HepG2 (cell line): Measurements from ENCODE around the gene WIZ. TPM values are rescaled to one million over a fixed set of nuclear protein-coding genes. Genes with fewer than 3 reads are reported as not detected.

Experiments used
- CHCHD3 ChIP-seq: sonication (generic); formaldehyde crosslinking; IDR thresholded peaks from 2 replicates; pipeline ENCODE4 v1.8.0; 2022; ENCODE audit warnings: mild to moderate bottlenecking, missing genetic modification reagents, moderate library complexity
- ESRRA ChIP-seq: sonication (generic); formaldehyde crosslinking; IDR thresholded peaks from 2 replicates; pipeline ENCODE4 v1.5.1; 2020; ENCODE audit warnings: mild to moderate bottlenecking, low read depth, missing genetic modification reagents
- FOXM1 ChIP-seq: sonication (generic); formaldehyde crosslinking; IDR thresholded peaks from 2 replicates; pipeline ENCODE4 v1.5.0; 2020; ENCODE audit warnings: missing genetic modification reagents
- HHEX ChIP-seq: IDR thresholded peaks from 2 replicates; pipeline ENCODE4 v1.6.1; 2016; ENCODE audit warnings: control low read depth
- KMT2A ChIP-seq: sonication (generic); formaldehyde crosslinking; IDR thresholded peaks from 2 replicates; pipeline ENCODE4 v1.4.0; 2020; ENCODE audit warnings: missing genetic modification reagents
- RFXANK ChIP-seq: IDR thresholded peaks from 2 replicates; pipeline ENCODE4 v1.6.1; 2016
- SIN3B ChIP-seq: fragments of 150-350 bp; IDR thresholded peaks from 2 replicates; pipeline ENCODE4 v1.6.1; 2014; ENCODE audit warnings: low read length
- SOX6 ChIP-seq, 2 experiments: fragments of 450-650 bp in 1 of 2; sonication (generic) in 1 of 2; formaldehyde crosslinking in 1 of 2; IDR thresholded peaks; 2 replicates each; pipeline versions ENCODE4 v1.4.0 to v1.6.1; 2017 to 2020; ENCODE audit warnings: antibody characterized with exemption in 1 of 2, mild to moderate bottlenecking in 1 of 2, missing genetic modification reagents in 1 of 2
- ZNF124 ChIP-seq: sonication (generic); formaldehyde crosslinking; IDR thresholded peaks from 2 replicates; pipeline ENCODE4 v1.4.0; 2020; ENCODE audit warnings: missing genetic modification reagents
- ZNF180 ChIP-seq: sonication (generic); formaldehyde crosslinking; IDR thresholded peaks from 2 replicates; pipeline ENCODE4 v1.4.0; 2020; ENCODE audit warnings: low read depth, missing genetic modification reagents, borderline replicate concordance
- ZNF331 ChIP-seq: sonication (generic); formaldehyde crosslinking; IDR thresholded peaks from 2 replicates; pipeline ENCODE4 v1.4.0; 2020; ENCODE audit warnings: missing genetic modification reagents
- ZNF598 ChIP-seq: sonication (generic); formaldehyde crosslinking; IDR thresholded peaks from 2 replicates; pipeline ENCODE4 v1.5.1; 2020; ENCODE audit warnings: mild to moderate bottlenecking, missing genetic modification reagents, borderline replicate concordance
- ZNF672 ChIP-seq: sonication (generic); formaldehyde crosslinking; IDR thresholded peaks from 2 replicates; pipeline ENCODE4 v1.8.1; 2022; ENCODE audit warnings: missing genetic modification reagents
- ZNF883 ChIP-seq: sonication (generic); formaldehyde crosslinking; IDR thresholded peaks from 2 replicates; pipeline ENCODE4 v1.5.1; 2020; ENCODE audit warnings: mild to moderate bottlenecking, missing genetic modification reagents; ENCODE audit errors: not compliant biosample characterization
- polyA plus RNA-seq, 8 experiments: library from polyadenylated mRNA; depleted of rRNA in 3 of 8; stranded (reverse) in 7 of 8; unstranded in 1 of 8; fragments of >200 nt; fragmentation: Illumina TruSeq in 4 of 8; extraction: Trizol in 4 of 8; gene quantifications; 2 replicates each; pipeline versions ENCODE4 v1.2.1 to v1.2.3, GENCODE V29; 2011 to 2016; ENCODE audit warnings: low read depth in 4 of 8, missing spikeins in 1 of 8, mixed read lengths in 1 of 8; ENCODE audit not compliant: insufficient read depth in 1 of 8
- total RNA-seq, 5 experiments: library from RNA; depleted of rRNA; stranded (reverse); fragments of >200 nt; fragmentation: Illumina TruSeq; extraction: Trizol; gene quantifications; 2 replicates each; pipeline ENCODE4 v1.2.3, GENCODE V29; 2016; ENCODE audit warnings: low read depth in 1 of 5
- TF ChIP-seq, protein P1 (sequence below): sonication (generic); formaldehyde crosslinking; IDR thresholded peaks from 2 replicates; pipeline ENCODE4 v1.4.0; 2020; ENCODE audit warnings: missing genetic modification reagents, borderline replicate concordance
- TF ChIP-seq, protein P2 (sequence below): sonication (generic); formaldehyde crosslinking; IDR thresholded peaks from 2 replicates; pipeline ENCODE4 v1.5.0; 2020; ENCODE audit warnings: mild to moderate bottlenecking, missing genetic modification reagents, borderline replicate concordance
- TF ChIP-seq, protein P3 (sequence below): sonication (generic); formaldehyde crosslinking; IDR thresholded peaks from 2 replicates; pipeline ENCODE4 v1.9.0; 2021; ENCODE audit warnings: missing genetic modification reagents, borderline replicate concordance
- TF ChIP-seq, protein P4 (sequence below): sonication (generic); formaldehyde crosslinking; conservative IDR thresholded peaks from 2 replicates; pipeline ENCODE4 v1.4.0; 2020; ENCODE audit warnings: mild to moderate bottlenecking, missing genetic modification reagents, moderate library complexity

Gene WIZ
- total and polyA plus RNA-seq, 2 of the 13 experiments (the other 11 are each of a cell fraction or from before 2014, with no cell fraction given) = 4.7 to 4.8 TPM

DNA sequence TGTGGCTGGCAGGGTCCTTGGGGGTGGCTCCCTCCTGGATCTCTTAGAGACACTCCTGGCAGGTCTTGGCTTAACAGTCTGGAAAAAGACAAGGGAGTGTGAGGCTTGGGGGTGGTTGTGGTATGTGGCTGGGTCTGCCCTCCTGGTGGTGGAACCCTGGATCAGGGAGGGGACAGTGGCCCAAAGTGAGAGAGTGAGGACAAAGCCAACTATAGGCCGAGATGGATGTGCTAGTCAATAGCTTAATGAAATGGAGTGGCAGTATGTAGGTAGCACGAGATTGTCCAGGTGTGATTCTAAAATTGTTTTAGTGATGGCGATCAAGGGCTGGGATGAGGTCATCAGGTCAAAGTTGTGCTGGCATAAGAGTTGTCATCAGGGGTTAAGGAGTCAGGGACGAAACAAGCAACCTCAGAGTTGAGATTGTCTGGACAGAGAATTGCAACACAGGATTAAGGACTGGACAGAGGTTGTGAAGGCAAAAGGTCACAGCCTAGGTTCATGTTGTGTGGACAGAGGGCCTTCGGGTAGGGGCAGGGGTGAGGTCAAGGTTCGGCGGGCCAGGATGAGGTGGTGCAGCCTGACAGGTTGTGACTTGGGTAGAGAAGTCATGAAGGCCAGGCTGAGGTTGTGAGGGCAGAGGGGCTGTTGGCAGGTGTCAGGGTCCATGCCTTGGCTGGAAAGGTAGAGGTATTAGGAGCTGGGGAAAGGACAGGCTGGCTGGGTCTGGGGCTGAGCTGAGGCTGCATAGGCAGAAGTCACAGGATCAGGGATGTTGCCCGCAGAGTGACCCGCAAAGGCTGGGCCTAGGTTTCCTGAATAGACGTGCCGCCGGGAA lies 19.1 kb upstream of the WIZ start (continued):
- TF ChIP-seq ESRRA (CRISPR knock-in tag) (peak; percentile 85; the same call in 1 of the 2 replicates), RFXANK (CRISPR knock-in tag) (no peak), ZNF331 (CRISPR knock-in tag) (no peak), ZNF598 (CRISPR knock-in tag) (no peak), ZNF883 (no peak), CHCHD3 (CRISPR knock-in tag) (no peak), ZNF124 (CRISPR knock-in tag) (no peak), SIN3B (no peak), HHEX (CRISPR knock-in tag) (peak; percentile 78), SOX6 (IDR thresholded peaks at IDR 0.05) (no peak), SOX6 (CRISPR knock-in tag; IDR thresholded peaks at IDR 0.05) (peak; percentile 68), KMT2A (CRISPR knock-in tag) (no peak), ZNF180 (CRISPR knock-in tag) (no peak), ZNF672 (CRISPR knock-in tag) (no peak), FOXM1 (CRISPR knock-in tag) (no peak)
- TF ChIP-seq, protein P1, sequence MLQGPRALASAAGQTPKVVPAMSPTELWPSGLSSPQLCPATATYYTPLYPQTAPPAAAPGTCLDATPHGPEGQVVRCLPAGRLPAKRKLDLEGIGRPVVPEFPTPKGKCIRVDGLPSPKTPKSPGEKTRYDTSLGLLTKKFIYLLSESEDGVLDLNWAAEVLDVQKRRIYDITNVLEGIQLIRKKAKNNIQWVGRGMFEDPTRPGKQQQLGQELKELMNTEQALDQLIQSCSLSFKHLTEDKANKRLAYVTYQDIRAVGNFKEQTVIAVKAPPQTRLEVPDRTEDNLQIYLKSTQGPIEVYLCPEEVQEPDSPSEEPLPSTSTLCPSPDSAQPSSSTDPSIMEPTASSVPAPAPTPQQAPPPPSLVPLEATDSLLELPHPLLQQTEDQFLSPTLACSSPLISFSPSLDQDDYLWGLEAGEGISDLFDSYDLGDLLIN (CRISPR knock-in tag) = no peak
- TF ChIP-seq, protein P2, sequence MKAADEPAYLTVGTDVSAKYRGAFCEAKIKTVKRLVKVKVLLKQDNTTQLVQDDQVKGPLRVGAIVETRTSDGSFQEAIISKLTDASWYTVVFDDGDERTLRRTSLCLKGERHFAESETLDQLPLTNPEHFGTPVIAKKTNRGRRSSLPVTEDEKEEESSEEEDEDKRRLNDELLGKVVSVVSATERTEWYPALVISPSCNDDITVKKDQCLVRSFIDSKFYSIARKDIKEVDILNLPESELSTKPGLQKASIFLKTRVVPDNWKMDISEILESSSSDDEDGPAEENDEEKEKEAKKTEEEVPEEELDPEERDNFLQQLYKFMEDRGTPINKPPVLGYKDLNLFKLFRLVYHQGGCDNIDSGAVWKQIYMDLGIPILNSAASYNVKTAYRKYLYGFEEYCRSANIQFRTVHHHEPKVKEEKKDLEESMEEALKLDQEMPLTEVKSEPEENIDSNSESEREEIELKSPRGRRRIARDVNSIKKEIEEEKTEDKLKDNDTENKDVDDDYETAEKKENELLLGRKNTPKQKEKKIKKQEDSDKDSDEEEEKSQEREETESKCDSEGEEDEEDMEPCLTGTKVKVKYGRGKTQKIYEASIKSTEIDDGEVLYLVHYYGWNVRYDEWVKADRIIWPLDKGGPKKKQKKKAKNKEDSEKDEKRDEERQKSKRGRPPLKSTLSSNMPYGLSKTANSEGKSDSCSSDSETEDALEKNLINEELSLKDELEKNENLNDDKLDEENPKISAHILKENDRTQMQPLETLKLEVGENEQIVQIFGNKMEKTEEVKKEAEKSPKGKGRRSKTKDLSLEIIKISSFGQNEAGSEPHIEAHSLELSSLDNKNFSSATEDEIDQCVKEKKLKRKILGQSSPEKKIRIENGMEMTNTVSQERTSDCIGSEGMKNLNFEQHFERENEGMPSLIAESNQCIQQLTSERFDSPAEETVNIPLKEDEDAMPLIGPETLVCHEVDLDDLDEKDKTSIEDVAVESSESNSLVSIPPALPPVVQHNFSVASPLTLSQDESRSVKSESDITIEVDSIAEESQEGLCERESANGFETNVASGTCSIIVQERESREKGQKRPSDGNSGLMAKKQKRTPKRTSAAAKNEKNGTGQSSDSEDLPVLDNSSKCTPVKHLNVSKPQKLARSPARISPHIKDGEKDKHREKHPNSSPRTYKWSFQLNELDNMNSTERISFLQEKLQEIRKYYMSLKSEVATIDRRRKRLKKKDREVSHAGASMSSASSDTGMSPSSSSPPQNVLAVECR (CRISPR knock-in tag) = peak; percentile 48; the same call in 1 of the 2 replicates
- TF ChIP-seq, protein P3, sequence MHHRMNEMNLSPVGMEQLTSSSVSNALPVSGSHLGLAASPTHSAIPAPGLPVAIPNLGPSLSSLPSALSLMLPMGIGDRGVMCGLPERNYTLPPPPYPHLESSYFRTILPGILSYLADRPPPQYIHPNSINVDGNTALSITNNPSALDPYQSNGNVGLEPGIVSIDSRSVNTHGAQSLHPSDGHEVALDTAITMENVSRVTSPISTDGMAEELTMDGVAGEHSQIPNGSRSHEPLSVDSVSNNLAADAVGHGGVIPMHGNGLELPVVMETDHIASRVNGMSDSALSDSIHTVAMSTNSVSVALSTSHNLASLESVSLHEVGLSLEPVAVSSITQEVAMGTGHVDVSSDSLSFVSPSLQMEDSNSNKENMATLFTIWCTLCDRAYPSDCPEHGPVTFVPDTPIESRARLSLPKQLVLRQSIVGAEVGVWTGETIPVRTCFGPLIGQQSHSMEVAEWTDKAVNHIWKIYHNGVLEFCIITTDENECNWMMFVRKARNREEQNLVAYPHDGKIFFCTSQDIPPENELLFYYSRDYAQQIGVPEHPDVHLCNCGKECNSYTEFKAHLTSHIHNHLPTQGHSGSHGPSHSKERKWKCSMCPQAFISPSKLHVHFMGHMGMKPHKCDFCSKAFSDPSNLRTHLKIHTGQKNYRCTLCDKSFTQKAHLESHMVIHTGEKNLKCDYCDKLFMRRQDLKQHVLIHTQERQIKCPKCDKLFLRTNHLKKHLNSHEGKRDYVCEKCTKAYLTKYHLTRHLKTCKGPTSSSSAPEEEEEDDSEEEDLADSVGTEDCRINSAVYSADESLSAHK (CRISPR knock-in tag) = no peak
- TF ChIP-seq, protein P4, sequence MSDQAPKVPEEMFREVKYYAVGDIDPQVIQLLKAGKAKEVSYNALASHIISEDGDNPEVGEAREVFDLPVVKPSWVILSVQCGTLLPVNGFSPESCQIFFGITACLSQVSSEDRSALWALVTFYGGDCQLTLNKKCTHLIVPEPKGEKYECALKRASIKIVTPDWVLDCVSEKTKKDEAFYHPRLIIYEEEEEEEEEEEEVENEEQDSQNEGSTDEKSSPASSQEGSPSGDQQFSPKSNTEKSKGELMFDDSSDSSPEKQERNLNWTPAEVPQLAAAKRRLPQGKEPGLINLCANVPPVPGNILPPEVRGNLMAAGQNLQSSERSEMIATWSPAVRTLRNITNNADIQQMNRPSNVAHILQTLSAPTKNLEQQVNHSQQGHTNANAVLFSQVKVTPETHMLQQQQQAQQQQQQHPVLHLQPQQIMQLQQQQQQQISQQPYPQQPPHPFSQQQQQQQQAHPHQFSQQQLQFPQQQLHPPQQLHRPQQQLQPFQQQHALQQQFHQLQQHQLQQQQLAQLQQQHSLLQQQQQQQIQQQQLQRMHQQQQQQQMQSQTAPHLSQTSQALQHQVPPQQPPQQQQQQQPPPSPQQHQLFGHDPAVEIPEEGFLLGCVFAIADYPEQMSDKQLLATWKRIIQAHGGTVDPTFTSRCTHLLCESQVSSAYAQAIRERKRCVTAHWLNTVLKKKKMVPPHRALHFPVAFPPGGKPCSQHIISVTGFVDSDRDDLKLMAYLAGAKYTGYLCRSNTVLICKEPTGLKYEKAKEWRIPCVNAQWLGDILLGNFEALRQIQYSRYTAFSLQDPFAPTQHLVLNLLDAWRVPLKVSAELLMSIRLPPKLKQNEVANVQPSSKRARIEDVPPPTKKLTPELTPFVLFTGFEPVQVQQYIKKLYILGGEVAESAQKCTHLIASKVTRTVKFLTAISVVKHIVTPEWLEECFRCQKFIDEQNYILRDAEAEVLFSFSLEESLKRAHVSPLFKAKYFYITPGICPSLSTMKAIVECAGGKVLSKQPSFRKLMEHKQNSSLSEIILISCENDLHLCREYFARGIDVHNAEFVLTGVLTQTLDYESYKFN = peak; percentile 65
